Fibroblast of mammary gland (primary cell): ENCODE measurements around the gene ULK4.

ENCODE experiments used
- DNase-seq: peaks from one replicate; pipeline ENCODE4 v3.0.0-alpha.2; 2010; ENCODE audit warnings: low read depth
- H3K4me3 ChIP-seq: 2 replicates; pipeline ENCODE4 v1.5.1; 2011; ENCODE audit warnings: low read depth, mild to moderate bottlenecking, low read length, moderate library complexity; ENCODE audit not compliant: control insufficient read depth
- TF ChIP-seq, protein P1 (sequence below): conservative IDR thresholded peaks from 2 replicates; pipeline ENCODE4 v1.5.1; 2011; ENCODE audit warnings: low read depth, low read length, inconsistent platforms; ENCODE audit not compliant: control insufficient read depth, insufficient read depth

Gene ULK4

DNA sequence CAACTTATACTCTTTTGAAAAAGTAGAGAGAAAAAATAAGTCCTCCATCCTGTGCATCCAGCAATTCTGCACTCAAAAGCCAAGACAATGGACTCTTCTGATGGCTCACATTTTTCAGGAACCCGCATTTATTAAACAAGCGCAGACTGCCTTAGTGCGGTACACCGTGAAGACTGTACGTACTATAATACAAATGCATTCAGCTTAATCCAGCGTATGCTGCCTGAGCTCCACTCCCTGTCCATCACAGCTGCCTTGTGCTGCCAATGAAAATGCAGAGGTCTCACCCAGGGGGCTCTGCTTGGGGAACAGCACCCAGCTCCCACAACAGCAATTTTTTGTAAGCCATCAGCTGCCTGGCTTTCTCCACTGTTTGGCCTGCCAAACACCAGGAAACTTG is 350.9 kb downstream of the ULK4 start:
- TF ChIP-seq, protein P1, sequence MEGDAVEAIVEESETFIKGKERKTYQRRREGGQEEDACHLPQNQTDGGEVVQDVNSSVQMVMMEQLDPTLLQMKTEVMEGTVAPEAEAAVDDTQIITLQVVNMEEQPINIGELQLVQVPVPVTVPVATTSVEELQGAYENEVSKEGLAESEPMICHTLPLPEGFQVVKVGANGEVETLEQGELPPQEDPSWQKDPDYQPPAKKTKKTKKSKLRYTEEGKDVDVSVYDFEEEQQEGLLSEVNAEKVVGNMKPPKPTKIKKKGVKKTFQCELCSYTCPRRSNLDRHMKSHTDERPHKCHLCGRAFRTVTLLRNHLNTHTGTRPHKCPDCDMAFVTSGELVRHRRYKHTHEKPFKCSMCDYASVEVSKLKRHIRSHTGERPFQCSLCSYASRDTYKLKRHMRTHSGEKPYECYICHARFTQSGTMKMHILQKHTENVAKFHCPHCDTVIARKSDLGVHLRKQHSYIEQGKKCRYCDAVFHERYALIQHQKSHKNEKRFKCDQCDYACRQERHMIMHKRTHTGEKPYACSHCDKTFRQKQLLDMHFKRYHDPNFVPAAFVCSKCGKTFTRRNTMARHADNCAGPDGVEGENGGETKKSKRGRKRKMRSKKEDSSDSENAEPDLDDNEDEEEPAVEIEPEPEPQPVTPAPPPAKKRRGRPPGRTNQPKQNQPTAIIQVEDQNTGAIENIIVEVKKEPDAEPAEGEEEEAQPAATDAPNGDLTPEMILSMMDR, result no peak
- H3K4me3 ChIP-seq, result no peak overlapping the region
- no peak for DNase-seq

DNA sequence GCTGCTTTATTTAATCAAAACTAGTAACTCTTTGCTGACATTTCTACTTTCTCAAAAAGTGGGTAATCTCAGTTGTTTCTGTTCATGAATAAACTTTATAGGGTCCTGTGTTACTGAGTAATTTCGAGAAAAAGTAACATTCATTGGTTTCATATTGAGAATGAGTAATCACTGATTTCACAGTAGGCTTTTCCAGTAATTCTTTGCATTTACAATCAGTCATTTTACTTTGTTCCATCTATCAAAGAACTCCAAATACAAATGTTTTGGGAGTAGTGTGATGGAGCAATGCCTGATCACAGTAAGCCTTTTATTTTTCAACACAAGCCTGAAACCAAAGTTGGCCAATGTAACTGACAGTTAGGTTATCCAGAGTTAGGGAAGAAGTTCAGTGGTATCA is 353.6 kb downstream of the ULK4 start:
- no peak for DNase-seq
- TF ChIP-seq, protein P1, result no peak
- H3K4me3 ChIP-seq, result no peak overlapping the region

DNA sequence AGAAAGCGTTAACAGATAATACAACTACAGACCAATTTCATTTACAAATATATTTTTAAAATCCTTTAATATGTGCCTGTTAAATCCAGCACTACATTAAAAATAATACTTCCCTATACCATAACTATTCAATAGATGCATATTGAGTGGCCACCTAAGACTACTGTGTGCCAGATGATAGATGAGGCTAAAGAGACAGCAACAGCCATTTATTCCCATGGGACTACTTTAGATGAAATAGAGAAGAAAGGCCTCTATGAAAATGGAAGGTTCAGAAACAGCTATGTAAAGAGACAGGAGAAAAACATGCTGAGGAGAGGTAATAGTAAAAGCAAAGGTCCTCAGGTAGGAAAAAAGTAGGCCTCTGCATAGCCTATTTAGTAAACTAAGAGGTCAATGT is 358.1 kb downstream of the ULK4 start:
- TF ChIP-seq, protein P1, result no peak
- no peak overlapping the region for H3K4me3 ChIP-seq
- no peak for DNase-seq

DNA sequence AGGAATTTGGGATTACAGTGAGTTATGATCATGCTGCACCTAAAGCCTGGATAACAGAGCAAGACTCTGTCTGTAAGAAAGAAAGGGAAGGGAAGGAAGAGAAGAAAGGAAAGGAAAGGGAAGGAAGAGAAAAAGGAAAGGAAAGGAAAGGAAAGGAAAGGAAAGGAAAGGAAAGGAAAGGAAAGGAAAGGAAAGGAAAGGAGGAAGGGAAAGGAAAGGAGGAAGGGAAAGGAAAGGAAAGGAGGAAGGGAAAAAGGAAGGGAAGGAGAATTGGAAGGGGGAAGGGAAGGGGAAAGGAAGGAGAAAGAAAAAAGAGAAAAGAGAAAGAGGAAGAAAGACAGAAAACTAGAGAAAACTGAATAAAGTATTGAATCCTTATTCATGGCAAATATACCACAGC is 359.8 kb downstream of the ULK4 start:
- H3K4me3 ChIP-seq, result no peak overlapping the region
- TF ChIP-seq, protein P1, result no peak

DNA sequence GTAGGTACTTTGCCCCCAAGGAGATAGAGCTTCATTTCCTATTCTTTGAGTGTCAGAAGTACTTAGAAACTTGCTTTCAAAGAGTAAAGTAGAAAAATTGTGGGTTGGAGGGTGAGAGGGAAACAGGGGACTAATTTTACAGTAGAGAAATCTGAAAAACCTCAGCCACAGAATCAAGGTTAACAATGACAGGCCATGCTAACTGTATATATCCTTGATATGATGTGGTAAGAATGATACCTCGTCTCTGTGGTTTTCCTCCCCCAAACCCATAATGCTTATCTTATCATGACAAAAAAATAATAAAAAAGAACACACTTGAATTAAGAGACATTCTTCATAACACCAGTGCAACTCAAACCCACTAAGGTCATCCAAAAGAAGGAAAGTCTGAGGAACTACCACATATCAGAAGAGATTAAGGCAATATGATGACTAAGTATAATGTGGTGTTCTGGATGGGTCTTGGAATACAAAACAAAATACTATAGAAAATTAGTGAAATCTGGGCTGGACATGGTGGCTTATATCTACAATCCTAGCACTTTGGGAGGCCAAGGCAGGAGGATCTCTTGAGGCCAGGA is 360.4 kb downstream of the ULK4 start:
- H3K4me3 ChIP-seq, result no peak overlapping the region
- DNase-seq, result no peak
- TF ChIP-seq, protein P1, result no peak

More for the DNA sequence above, 359.8 kb downstream of the ULK4 start:
- DNase-seq, result no peak

DNA sequence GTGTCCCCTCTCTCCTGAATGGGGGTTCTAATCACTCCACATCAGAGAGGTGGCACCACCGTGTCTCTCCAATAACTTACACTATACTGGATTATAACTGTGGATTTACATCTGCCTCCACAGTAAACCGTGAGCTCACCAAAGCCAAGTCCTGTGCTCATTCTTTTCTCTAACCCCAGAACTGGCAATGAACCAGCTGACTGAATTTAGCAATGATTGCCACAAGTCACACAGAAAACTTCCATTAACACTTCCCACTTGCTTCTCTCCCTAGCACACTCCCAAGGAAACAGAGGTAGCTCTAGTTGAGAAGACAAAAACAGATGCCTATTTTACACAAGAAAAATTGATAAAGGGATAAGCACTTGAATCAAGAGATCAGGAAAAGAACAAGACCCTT is 361.3 kb downstream of the ULK4 start:
- no peak overlapping the region for H3K4me3 ChIP-seq
- DNase-seq, result peak; percentile 12
- TF ChIP-seq, protein P1, result no peak

DNA sequence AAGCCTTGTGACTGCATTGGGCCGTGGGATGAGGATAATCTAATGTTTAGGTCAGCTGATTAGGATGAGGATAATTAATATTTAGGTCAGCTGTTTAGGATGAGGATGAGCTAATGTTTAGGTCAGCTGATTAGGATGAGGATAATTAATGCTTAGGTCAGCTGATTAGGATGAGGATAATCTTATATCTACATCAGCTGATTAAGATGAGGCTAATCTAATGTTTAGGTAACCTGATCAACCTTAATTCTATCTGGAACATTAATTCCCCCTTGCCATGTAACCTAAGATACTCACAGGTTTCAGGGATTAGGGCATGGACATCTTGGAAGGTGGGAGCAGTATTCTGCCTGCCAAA is 362.8 kb downstream of the ULK4 start:
- no peak for DNase-seq
- no peak overlapping the region for H3K4me3 ChIP-seq
- TF ChIP-seq, protein P1, result no peak
